WTC11 (cell line): ENCODE data around the gene ISY1. TPM values are rescaled to one million over a fixed set of nuclear protein-coding genes. Genes with fewer than 3 reads are reported as not detected.
A peak's percentile ranks its signal among the peaks of the same experiment; 100 is the strongest.

Experiments
- CBFB ChIP-seq: sonication (generic); formaldehyde crosslinking; IDR thresholded peaks from 2 replicates; pipeline ENCODE4 v1.8.1; 2022; ENCODE audit warnings: mild to moderate bottlenecking, low read depth, missing genetic modification reagents
- CDX4 ChIP-seq: fragments of 250-450 bp; sonication (Bioruptor Pico); IDR thresholded peaks from 2 replicates; pipeline ENCODE4 v1.9.0; 2021; ENCODE audit warnings: moderate library complexity, mild to moderate bottlenecking, inconsistent platforms, borderline replicate concordance
- CREM ChIP-seq: sonication (generic); formaldehyde crosslinking; IDR thresholded peaks from 2 replicates; pipeline ENCODE4 v1.8.1; 2022; ENCODE audit warnings: mild to moderate bottlenecking, missing genetic modification reagents, moderate library complexity
- E2F5 ChIP-seq: sonication (generic); formaldehyde crosslinking; IDR thresholded peaks from 2 replicates; pipeline ENCODE4 v1.8.1; 2022; ENCODE audit warnings: mild to moderate bottlenecking, moderate library complexity, missing genetic modification reagents
- ELF4 ChIP-seq: sonication (generic); formaldehyde crosslinking; IDR thresholded peaks from 2 replicates; pipeline ENCODE4 v1.8.1; 2022; ENCODE audit warnings: low read depth, mild to moderate bottlenecking, moderate library complexity, missing genetic modification reagents
- GABPB1 ChIP-seq: sonication (generic); formaldehyde crosslinking; IDR thresholded peaks from 2 replicates; pipeline ENCODE4 v1.8.1; 2023; ENCODE audit warnings: mild to moderate bottlenecking, missing genetic modification reagents
- GRHL2 ChIP-seq: fragments of 250-450 bp; sonication (Bioruptor Pico); IDR thresholded peaks from 2 replicates; pipeline ENCODE4 v1.8.0; 2022; ENCODE audit warnings: mild to moderate bottlenecking, moderate library complexity; ENCODE audit not compliant: insufficient replicate concordance, severe bottlenecking
- HMGXB4 ChIP-seq: sonication (generic); formaldehyde crosslinking; IDR thresholded peaks from 2 replicates; pipeline ENCODE4 v1.8.1; 2023; ENCODE audit warnings: mild to moderate bottlenecking, moderate library complexity, missing genetic modification reagents
- IRF2 ChIP-seq: sonication (generic); formaldehyde crosslinking; IDR thresholded peaks from 2 replicates; pipeline ENCODE4 v1.8.0; 2022; ENCODE audit warnings: low read depth, missing genetic modification reagents, borderline replicate concordance
- KAT7 ChIP-seq: sonication (generic); formaldehyde crosslinking; IDR thresholded peaks from 2 replicates; pipeline ENCODE4 v1.8.1; 2023; ENCODE audit warnings: missing genetic modification reagents, mild to moderate bottlenecking, borderline replicate concordance
- MLX ChIP-seq: sonication (generic); formaldehyde crosslinking; IDR thresholded peaks from 2 replicates; pipeline ENCODE4 v1.8.1; 2023; ENCODE audit warnings: mild to moderate bottlenecking, missing genetic modification reagents, moderate library complexity
- MXD4 ChIP-seq: fragments of 250-450 bp; sonication (Bioruptor Pico); IDR thresholded peaks from 2 replicates; pipeline ENCODE4 v1.8.0; 2021; ENCODE audit warnings: mild to moderate bottlenecking, moderate library complexity, borderline replicate concordance
- MYBL2 ChIP-seq: sonication (generic); formaldehyde crosslinking; IDR thresholded peaks from 2 replicates; pipeline ENCODE4 v1.8.1; 2023; ENCODE audit warnings: mild to moderate bottlenecking, moderate library complexity, missing genetic modification reagents
- NFYB ChIP-seq: sonication (generic); formaldehyde crosslinking; conservative IDR thresholded peaks from 2 replicates; pipeline ENCODE4 v1.8.0; 2022; ENCODE audit warnings: low read depth, missing genetic modification reagents
- SMAD3 ChIP-seq: sonication (generic); formaldehyde crosslinking; IDR thresholded peaks from 2 replicates; pipeline ENCODE4 v1.8.0; 2022; ENCODE audit warnings: missing genetic modification reagents, mild to moderate bottlenecking, borderline replicate concordance
- SMAD4 ChIP-seq: sonication (generic); formaldehyde crosslinking; IDR thresholded peaks from 2 replicates; pipeline ENCODE4 v1.8.0; 2022; ENCODE audit warnings: mild to moderate bottlenecking, missing genetic modification reagents
- SP1 ChIP-seq: sonication (generic); formaldehyde crosslinking; conservative IDR thresholded peaks from 2 replicates; pipeline ENCODE4 v1.8.1; 2022; ENCODE audit warnings: missing genetic modification reagents
- TCF7 ChIP-seq: sonication (generic); formaldehyde crosslinking; IDR thresholded peaks from 2 replicates; pipeline ENCODE4 v1.8.0; 2022; ENCODE audit warnings: mild to moderate bottlenecking, low read depth, missing genetic modification reagents, moderate library complexity
- TEAD4 ChIP-seq: sonication (generic); formaldehyde crosslinking; IDR thresholded peaks from 2 replicates; pipeline ENCODE4 v1.8.0; 2022; ENCODE audit warnings: mild to moderate bottlenecking, missing genetic modification reagents
- ZBTB21 ChIP-seq: sonication (generic); formaldehyde crosslinking; IDR thresholded peaks from 2 replicates; pipeline ENCODE4 v1.8.1; 2023; ENCODE audit warnings: mild to moderate bottlenecking, missing genetic modification reagents, borderline replicate concordance
- ZNF232 ChIP-seq: sonication (generic); formaldehyde crosslinking; IDR thresholded peaks from 2 replicates; pipeline ENCODE4 v1.8.0; 2022; ENCODE audit warnings: mild to moderate bottlenecking, missing genetic modification reagents
- ZNF263 ChIP-seq: sonication (generic); formaldehyde crosslinking; IDR thresholded peaks from 2 replicates; pipeline ENCODE4 v1.8.1; 2022; ENCODE audit warnings: low read depth, mild to moderate bottlenecking, moderate library complexity, missing genetic modification reagents
- ZNF416 ChIP-seq: fragments of 250-450 bp; sonication (Bioruptor Pico); IDR thresholded peaks from 2 replicates; pipeline ENCODE4 v1.9.0; 2021; ENCODE audit warnings: mild to moderate bottlenecking, inconsistent platforms
- ZNF423 ChIP-seq: fragments of 250-450 bp; sonication (Bioruptor Pico); IDR thresholded peaks from 2 replicates; pipeline ENCODE4 v2.1.2; 2022; ENCODE audit warnings: mild to moderate bottlenecking, moderate library complexity
- total RNA-seq: library from RNA; stranded (reverse); gene quantifications from 3 replicates; pipeline ENCODE4 v1.2.3, GENCODE V29; 2021
- TF ChIP-seq, protein P1 (sequence below): sonication (generic); formaldehyde crosslinking; IDR thresholded peaks from 2 replicates; pipeline ENCODE4 v1.8.1; 2022; ENCODE audit warnings: mild to moderate bottlenecking, missing genetic modification reagents, moderate library complexity, borderline replicate concordance
- TF ChIP-seq, protein P2 (sequence below): sonication (generic); formaldehyde crosslinking; IDR thresholded peaks from 2 replicates; pipeline ENCODE4 v1.8.0; 2022; ENCODE audit warnings: mild to moderate bottlenecking, missing genetic modification reagents
- TF ChIP-seq, protein P3 (sequence below): sonication (generic); formaldehyde crosslinking; IDR thresholded peaks from 2 replicates; pipeline ENCODE4 v1.8.0; 2023; ENCODE audit warnings: missing genetic modification reagents
- TF ChIP-seq, protein P4 (sequence below): sonication (generic); formaldehyde crosslinking; conservative IDR thresholded peaks from 2 replicates; pipeline ENCODE4 v1.8.1; 2023; ENCODE audit warnings: mild to moderate bottlenecking, low read depth, missing genetic modification reagents, moderate library complexity
- TF ChIP-seq, protein P5 (sequence below): sonication (generic); formaldehyde crosslinking; IDR thresholded peaks from 2 replicates; pipeline ENCODE4 v1.8.0; 2022; ENCODE audit warnings: mild to moderate bottlenecking, missing genetic modification reagents

Gene ISY1
- total RNA-seq, 1 experiment from 2014 or later, result 25.0 TPM

- TF ChIP-seq ZNF416 (no peak), ZNF423 (CRISPR knock-in tag) (no peak), ZNF263 (CRISPR knock-in tag) (no peak), ZBTB21 (CRISPR knock-in tag) (no peak), GABPB1 (CRISPR knock-in tag) (peak; percentile 29; the same call in 1 of the 2 replicates), TEAD4 (CRISPR knock-in tag) (peak; percentile 81; the same call in 1 of the 2 replicates), KAT7 (CRISPR knock-in tag) (peak; percentile 95), MLX (no peak), SMAD3 (peak; percentile 81; the same call in 1 of the 2 replicates), SMAD4 (CRISPR knock-in tag) (no peak), CDX4 (no peak), HMGXB4 (CRISPR knock-in tag) (peak; percentile 96), GRHL2 (CRISPR knock-in tag) (no peak), NFYB (CRISPR knock-in tag) (peak; percentile 87), E2F5 (CRISPR knock-in tag) (peak; percentile 95), MYBL2 (CRISPR knock-in tag) (0 out of 2 replicates have a peak, but pooled peaks have one; percentile 88), ZNF232 (CRISPR knock-in tag) (no peak; the same call in 1 of the 2 replicates), MXD4 (CRISPR knock-in tag) (no peak), CREM (no peak), ELF4 (no peak), SP1 (CRISPR knock-in tag) (peak; percentile 93), IRF2 (CRISPR knock-in tag) (0 out of 2 replicates have a peak, but pooled peaks have one; percentile 27), CBFB (CRISPR knock-in tag) (peak; percentile 57; the same call in 1 of the 2 replicates), TCF7 (no peak; the same call in 1 of the 2 replicates)
- TF ChIP-seq, protein P1, sequence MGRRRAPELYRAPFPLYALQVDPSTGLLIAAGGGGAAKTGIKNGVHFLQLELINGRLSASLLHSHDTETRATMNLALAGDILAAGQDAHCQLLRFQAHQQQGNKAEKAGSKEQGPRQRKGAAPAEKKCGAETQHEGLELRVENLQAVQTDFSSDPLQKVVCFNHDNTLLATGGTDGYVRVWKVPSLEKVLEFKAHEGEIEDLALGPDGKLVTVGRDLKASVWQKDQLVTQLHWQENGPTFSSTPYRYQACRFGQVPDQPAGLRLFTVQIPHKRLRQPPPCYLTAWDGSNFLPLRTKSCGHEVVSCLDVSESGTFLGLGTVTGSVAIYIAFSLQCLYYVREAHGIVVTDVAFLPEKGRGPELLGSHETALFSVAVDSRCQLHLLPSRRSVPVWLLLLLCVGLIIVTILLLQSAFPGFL (CRISPR knock-in tag), result 0 out of 2 replicates have a peak, but pooled peaks have one; percentile 13
- TF ChIP-seq, protein P2, sequence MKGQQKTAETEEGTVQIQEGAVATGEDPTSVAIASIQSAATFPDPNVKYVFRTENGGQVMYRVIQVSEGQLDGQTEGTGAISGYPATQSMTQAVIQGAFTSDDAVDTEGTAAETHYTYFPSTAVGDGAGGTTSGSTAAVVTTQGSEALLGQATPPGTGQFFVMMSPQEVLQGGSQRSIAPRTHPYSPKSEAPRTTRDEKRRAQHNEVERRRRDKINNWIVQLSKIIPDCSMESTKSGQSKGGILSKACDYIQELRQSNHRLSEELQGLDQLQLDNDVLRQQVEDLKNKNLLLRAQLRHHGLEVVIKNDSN (CRISPR knock-in tag), result peak; percentile 57; the same call in 1 of the 2 replicates
- TF ChIP-seq, protein P3, sequence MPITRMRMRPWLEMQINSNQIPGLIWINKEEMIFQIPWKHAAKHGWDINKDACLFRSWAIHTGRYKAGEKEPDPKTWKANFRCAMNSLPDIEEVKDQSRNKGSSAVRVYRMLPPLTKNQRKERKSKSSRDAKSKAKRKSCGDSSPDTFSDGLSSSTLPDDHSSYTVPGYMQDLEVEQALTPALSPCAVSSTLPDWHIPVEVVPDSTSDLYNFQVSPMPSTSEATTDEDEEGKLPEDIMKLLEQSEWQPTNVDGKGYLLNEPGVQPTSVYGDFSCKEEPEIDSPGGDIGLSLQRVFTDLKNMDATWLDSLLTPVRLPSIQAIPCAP, result no peak
- TF ChIP-seq, protein P4, sequence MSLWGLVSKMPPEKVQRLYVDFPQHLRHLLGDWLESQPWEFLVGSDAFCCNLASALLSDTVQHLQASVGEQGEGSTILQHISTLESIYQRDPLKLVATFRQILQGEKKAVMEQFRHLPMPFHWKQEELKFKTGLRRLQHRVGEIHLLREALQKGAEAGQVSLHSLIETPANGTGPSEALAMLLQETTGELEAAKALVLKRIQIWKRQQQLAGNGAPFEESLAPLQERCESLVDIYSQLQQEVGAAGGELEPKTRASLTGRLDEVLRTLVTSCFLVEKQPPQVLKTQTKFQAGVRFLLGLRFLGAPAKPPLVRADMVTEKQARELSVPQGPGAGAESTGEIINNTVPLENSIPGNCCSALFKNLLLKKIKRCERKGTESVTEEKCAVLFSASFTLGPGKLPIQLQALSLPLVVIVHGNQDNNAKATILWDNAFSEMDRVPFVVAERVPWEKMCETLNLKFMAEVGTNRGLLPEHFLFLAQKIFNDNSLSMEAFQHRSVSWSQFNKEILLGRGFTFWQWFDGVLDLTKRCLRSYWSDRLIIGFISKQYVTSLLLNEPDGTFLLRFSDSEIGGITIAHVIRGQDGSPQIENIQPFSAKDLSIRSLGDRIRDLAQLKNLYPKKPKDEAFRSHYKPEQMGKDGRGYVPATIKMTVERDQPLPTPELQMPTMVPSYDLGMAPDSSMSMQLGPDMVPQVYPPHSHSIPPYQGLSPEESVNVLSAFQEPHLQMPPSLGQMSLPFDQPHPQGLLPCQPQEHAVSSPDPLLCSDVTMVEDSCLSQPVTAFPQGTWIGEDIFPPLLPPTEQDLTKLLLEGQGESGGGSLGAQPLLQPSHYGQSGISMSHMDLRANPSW (CRISPR knock-in tag), result 0 out of 2 replicates have a peak, but pooled peaks have one; percentile 15
- TF ChIP-seq, protein P5, sequence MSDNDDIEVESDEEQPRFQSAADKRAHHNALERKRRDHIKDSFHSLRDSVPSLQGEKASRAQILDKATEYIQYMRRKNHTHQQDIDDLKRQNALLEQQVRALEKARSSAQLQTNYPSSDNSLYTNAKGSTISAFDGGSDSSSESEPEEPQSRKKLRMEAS, result peak; percentile 93; the same call in 1 of the 2 replicates
These were observed 22.9 kb upstream of the ISY1 start, which contains the start of gene CNBP (continued) for GRCh38 chr3:129183569-129184395.
